Right lobe of liver (tissue), 6 donors: ENCODE data around the gene RHBDL1. TPM values are rescaled to one million over a fixed set of nuclear protein-coding genes. Genes with fewer than 3 reads are reported as not detected.

Source experiments
- ATAC-seq, 4 donors: fragments of 200-7000 bp; cut with Tn5 transposase; one replicate each; pipeline ENCODE4 v1.9.1; 2020; ENCODE audit warnings: mild to moderate bottlenecking in 4 of 4, moderate library complexity in 4 of 4
- DNase-seq, 3 donors: peaks; one replicate each; pipeline ENCODE4 v3.0.0-alpha.2; 2020
- H3K27ac ChIP-seq, 3 donors: fragments of 200-600 bp; one replicate each; pipeline ENCODE4 v1.8.0; 2022
- H3K27me3 ChIP-seq, 2 donors: fragments of 200-600 bp; one replicate each; pipeline ENCODE4 v1.8.0; 2022
- H3K36me3 ChIP-seq, 4 donors: fragments of 200-600 bp; sonication (generic) in 1 of 4; one replicate each; pipeline versions ENCODE4 v1.5.1 to v1.8.0; 2017 to 2022; ENCODE audit warnings: control low read depth in 1 of 4
- H3K4me1 ChIP-seq, 4 donors: fragments of 200-600 bp; sonication (generic) in 1 of 4; one replicate each; pipeline versions ENCODE4 v1.5.1 to v1.8.0; 2017 to 2022; ENCODE audit warnings: control low read depth in 1 of 4
- H3K4me3 ChIP-seq, 3 donors: fragments of 200-600 bp; one replicate each; pipeline ENCODE4 v1.8.0; 2022
- H3K9me3 ChIP-seq, 4 donors: fragments of 200-600 bp; sonication (generic) in 1 of 4; one replicate each; pipeline versions ENCODE4 v1.5.1 to v1.8.0; 2017 to 2022; ENCODE audit warnings: control low read depth in 1 of 4
- POLR2A ChIP-seq: fragments of 450-650 bp; IDR thresholded peaks from one replicate; pipeline ENCODE4 v1.6.1; 2017; ENCODE audit warnings: antibody characterized with exemption, mild to moderate bottlenecking
- WGBS: methylation state at CpG from one replicate; pipeline ENCODE4 v1.1.6; 2018; ENCODE audit warnings: low coverage, low lambda C conversion rate; ENCODE audit not compliant: insufficient coverage; ENCODE audit errors: missing lambda C conversion rate; 5-methylcytosine and 5-hydroxymethylcytosine counted together
- intact Hi-C, 2 donors: fragments of 100-400 bp; cut with DNase I; formaldehyde crosslinking; loops; one replicate each; pipeline versions ENCODE4 v1.11.2 to v1.14.1; 2022
- total RNA-seq, 6 experiments: library from RNA; depleted of rRNA in 2 of 6; stranded (reverse); fragments of >200 nt in 2 of 6; fragmentation: NEBNext Ultra II Directional in 3 of 6; extraction: Animal tissue kit (Norgen Biotek cat#: 25700) in 3 of 6; gene quantifications; one replicate each; pipeline versions ENCODE4 v1.1.0 to v1.2.4, GENCODE V29; 2016 to 2023
- TF ChIP-seq, protein P1 (sequence below), 4 donors: fragments of 200-600 bp in 3 of 4; fragments of 450-650 bp in 1 of 4; IDR thresholded peaks; one replicate each; pipeline versions ENCODE4 v1.5.1 to v1.8.0; 2016 to 2022; ENCODE audit warnings: antibody characterized with exemption in 4 of 4, mild to moderate bottlenecking in 2 of 4
- donor health status: DM: no; HTN: yes; CAD: no.
- donor health status: DM: no; HTN: no; CAD: no.
- donor health status: DM: no; HTN: no; CAD: no.
- donor health status: DM: no; HTN: yes; CAD: no.
- donor health status: DM: no; HTN: yes; CAD: no.

RHBDL1 gene
- total RNA-seq, 6 experiments from 2014 or later, result 0.37 to 1.1 (median 0.60) TPM

- H3K27me3 ChIP-seq, result no peaks in the 10 kb centered on the region
- ATAC-seq, result no peak
- TF ChIP-seq POLR2A, result no peak
- TF ChIP-seq, protein P1, sequence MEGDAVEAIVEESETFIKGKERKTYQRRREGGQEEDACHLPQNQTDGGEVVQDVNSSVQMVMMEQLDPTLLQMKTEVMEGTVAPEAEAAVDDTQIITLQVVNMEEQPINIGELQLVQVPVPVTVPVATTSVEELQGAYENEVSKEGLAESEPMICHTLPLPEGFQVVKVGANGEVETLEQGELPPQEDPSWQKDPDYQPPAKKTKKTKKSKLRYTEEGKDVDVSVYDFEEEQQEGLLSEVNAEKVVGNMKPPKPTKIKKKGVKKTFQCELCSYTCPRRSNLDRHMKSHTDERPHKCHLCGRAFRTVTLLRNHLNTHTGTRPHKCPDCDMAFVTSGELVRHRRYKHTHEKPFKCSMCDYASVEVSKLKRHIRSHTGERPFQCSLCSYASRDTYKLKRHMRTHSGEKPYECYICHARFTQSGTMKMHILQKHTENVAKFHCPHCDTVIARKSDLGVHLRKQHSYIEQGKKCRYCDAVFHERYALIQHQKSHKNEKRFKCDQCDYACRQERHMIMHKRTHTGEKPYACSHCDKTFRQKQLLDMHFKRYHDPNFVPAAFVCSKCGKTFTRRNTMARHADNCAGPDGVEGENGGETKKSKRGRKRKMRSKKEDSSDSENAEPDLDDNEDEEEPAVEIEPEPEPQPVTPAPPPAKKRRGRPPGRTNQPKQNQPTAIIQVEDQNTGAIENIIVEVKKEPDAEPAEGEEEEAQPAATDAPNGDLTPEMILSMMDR (IDR thresholded peaks at IDR 0.05), result no peak
- intact Hi-C loops, result no loop called here
- no peak overlapping the region for H3K4me3 ChIP-seq
- H3K4me1 ChIP-seq, result peaks cover 0 to 17% (median 6%) of the 10 kb centered on the region in 4 donors
- no peak overlapping the region for H3K27ac ChIP-seq
- H3K36me3 ChIP-seq, result no peaks in the 10 kb centered on the region
- no peak for DNase-seq
- H3K9me3 ChIP-seq, result no peaks in the 10 kb centered on the region
- no CpG with 5 or more reads among the region's 22 CpGs for WGBS
Measured at GRCh38 chr16:651844-652243, 23.6 kb upstream of the RHBDL1 start.

- ATAC-seq, result no peak
- 100% methylated on average over 3 of the region's 28 CpGs for WGBS
- intact Hi-C loops, result no loop called here
- Histone ChIP-seq H3K27ac (no peak overlapping the region), H3K9me3 (no peaks in the 10 kb centered on the region), H3K4me1 (peaks cover 0 to 9% (median 1%) of the 10 kb centered on the region in 4 donors), H3K36me3 (no peaks in the 10 kb centered on the region), H3K27me3 (no peaks in the 10 kb centered on the region), H3K4me3 (no peak overlapping the region)
- TF ChIP-seq, protein P1 (IDR thresholded peaks at IDR 0.05), result no peak
- TF ChIP-seq POLR2A, result no peak
- DNase-seq, result no peak
Measured at GRCh38 chr16:652454-653305, 22.8 kb upstream of the RHBDL1 start.

DNA sequence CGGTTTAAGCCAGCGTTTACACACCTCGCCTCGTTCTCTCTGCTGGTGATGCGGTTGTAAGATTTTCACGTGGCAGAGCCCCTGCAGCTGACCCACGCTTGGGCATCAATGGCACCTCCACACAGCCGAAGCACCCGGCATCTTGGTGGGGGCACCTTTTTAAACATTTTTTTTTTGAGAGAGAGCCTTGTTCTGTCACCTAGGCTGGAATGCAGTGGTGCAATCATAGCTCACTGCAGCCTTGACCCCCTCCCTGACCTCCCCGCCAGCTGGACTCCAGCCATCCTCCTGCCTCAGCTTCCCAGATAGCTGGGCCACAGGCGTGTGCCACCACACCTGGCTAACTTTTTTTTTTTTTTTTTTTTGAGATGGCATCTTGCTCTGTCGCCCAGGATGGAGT is 21.4 kb upstream of the RHBDL1 start:
- ATAC-seq (no peak), DNase-seq (no peak)
- H3K9me3 ChIP-seq, result no peaks in the 10 kb centered on the region
- H3K4me1 ChIP-seq, result peaks cover 0 to 6% (median 0%) of the 10 kb centered on the region in 4 donors
- intact Hi-C loops, result no loop called here
- no peaks in the 10 kb centered on the region for H3K27me3 ChIP-seq
- H3K36me3 ChIP-seq, result no peaks in the 10 kb centered on the region
- TF ChIP-seq, protein P1 (IDR thresholded peaks at IDR 0.05), result no peak
- TF ChIP-seq POLR2A, result no peak
- 50% methylated on average over 2 of the region's 12 CpGs for WGBS
- no peak overlapping the region for H3K4me3 ChIP-seq
- H3K27ac ChIP-seq, result no peak overlapping the region

DNA sequence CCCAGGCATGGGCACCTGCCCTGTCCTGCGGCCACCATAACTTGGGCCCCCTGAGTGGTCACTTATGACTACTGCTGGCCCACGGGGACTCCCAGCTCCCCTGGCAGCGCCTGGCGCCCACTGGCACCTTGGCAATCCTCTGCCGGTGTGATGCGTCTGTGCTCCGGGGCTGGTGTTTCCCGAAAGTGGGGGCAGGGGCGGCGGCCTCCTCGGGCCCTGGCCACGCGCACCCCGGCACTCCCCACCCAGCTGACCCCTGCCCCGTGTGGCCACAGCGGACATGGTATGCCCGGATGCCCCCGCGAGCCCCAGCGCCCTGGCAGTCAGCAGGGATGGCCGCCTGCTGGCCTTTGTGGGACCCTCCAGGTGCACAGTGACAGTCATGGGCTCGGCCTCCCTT is 18.0 kb upstream of the RHBDL1 start:
- no peak for TF ChIP-seq POLR2A
- TF ChIP-seq, protein P1 (IDR thresholded peaks at IDR 0.05), result no peak
- H3K27ac ChIP-seq, result no peak overlapping the region
- H3K4me1 ChIP-seq, result peaks cover 0 to 11% (median 0%) of the 10 kb centered on the region in 4 donors
- H3K36me3 ChIP-seq, result no peaks in the 10 kb centered on the region
- no peaks in the 10 kb centered on the region for H3K27me3 ChIP-seq
- H3K4me3 ChIP-seq, result no peak overlapping the region
- intact Hi-C loops, result no loop called here
- no CpG with 5 or more reads among the region's 22 CpGs for WGBS
- ATAC-seq (no peak), DNase-seq (no peak)
- H3K9me3 ChIP-seq, result no peaks in the 10 kb centered on the region
